ENCODE data around the gene TRAF2.

TRAF2 gene

DNA sequence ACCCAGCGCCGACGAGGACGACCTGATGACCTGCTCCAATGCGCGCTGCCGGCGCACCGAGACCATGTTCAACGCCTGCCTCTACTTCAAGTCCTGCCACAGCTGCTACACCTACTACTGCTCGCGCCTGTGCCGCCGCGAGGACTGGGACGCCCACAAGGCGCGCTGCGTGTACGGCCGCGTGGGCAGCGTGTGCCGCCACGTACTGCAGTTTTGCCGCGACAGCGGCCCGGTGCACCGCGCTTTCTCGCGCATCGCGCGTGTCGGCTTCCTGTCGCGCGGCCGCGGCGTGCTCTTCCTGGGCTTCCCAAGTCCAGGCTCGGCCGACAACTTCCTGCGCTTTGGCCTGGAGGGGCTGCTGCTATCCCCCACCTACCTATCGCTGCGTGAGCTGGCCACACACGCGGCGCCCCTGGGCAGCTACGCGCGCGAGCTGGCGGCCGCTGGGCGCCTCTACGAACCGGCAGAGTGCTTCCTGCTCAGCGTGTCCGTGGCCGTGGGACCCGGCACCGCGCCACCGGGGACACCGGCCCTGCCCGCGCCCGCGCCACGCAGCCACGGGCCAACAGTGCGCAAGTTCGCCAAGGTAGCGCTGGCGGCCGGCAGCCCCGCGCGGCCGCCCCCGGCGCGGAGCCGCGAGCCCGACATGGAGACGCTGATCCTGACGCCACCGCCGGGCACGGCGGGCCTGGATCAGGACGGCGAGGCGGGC is 39.8 kb upstream of the TRAF2 start:
- H3K4me3 ChIP-seq (replicated peaks; ENCODE audit: insufficient read depth, low read length): no peak overlapping the region

DNA sequence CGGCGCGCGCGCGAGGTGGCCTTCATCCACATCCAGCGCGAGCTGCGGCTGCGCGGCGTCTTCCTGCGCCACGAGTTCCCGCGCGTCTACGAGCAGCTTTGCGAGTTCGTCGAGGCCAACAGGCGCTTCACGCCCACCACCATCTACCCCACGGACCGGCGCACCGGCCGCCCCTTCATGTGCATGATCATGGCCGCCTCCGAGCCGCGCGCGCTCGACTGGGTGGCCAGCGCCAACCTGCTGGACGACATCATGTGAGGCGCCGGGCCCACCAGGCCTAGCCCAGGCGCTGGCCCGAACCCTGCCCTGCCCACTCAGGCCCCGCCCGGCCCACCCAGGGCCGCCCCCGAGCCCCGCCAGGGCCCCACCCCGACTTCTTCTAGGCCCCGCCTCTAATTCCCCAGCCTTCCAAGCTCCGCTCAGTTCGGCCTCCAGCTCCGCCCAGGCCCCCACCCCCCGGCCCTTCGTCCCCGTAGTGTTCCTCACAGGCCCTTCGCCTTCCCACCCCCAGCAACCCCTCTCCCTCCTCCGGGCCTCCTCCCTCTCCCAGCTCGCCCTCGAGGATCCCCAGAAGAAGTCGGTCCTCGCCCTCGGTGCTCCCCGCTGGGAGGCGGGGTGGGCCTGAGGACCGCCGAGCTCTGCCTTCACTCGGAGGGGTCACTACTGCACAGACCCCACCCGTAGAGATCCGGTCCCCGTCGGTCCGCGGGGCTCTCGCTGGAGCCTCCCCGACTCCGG is 39.1 kb upstream of the TRAF2 start:
- peak in 1 of 2 experiments; percentile 29 for DNase-seq (ENCODE audit: low read depth in 1 of 2, low spot score in 1 of 2)
- Histone ChIP-seq H3K27me3 (ENCODE audit: insufficient read depth, poor library complexity, severe bottlenecking) (peaks cover 8% of the 10 kb centered on the region), H3K27ac (replicated peaks) (no peak overlapping the region), H3K4me3 (replicated peaks; ENCODE audit: insufficient read depth, low read length) (peak overlapping the region; percentile 93)
- TF ChIP-seq, protein P1, sequence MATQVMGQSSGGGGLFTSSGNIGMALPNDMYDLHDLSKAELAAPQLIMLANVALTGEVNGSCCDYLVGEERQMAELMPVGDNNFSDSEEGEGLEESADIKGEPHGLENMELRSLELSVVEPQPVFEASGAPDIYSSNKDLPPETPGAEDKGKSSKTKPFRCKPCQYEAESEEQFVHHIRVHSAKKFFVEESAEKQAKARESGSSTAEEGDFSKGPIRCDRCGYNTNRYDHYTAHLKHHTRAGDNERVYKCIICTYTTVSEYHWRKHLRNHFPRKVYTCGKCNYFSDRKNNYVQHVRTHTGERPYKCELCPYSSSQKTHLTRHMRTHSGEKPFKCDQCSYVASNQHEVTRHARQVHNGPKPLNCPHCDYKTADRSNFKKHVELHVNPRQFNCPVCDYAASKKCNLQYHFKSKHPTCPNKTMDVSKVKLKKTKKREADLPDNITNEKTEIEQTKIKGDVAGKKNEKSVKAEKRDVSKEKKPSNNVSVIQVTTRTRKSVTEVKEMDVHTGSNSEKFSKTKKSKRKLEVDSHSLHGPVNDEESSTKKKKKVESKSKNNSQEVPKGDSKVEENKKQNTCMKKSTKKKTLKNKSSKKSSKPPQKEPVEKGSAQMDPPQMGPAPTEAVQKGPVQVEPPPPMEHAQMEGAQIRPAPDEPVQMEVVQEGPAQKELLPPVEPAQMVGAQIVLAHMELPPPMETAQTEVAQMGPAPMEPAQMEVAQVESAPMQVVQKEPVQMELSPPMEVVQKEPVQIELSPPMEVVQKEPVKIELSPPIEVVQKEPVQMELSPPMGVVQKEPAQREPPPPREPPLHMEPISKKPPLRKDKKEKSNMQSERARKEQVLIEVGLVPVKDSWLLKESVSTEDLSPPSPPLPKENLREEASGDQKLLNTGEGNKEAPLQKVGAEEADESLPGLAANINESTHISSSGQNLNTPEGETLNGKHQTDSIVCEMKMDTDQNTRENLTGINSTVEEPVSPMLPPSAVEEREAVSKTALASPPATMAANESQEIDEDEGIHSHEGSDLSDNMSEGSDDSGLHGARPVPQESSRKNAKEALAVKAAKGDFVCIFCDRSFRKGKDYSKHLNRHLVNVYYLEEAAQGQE (IDR thresholded peaks at IDR 0.05; ENCODE audit: insufficient replicate concordance, low read depth): no peak
- TF ChIP-seq SPI1 (IDR thresholded peaks at IDR 0.05; ENCODE audit: borderline replicate concordance, low read depth): no peak
- TF ChIP-seq POLR2AphosphoS5 (IDR thresholded peaks at IDR 0.05; ENCODE audit: low read depth): no peak
- TF ChIP-seq, protein P2, sequence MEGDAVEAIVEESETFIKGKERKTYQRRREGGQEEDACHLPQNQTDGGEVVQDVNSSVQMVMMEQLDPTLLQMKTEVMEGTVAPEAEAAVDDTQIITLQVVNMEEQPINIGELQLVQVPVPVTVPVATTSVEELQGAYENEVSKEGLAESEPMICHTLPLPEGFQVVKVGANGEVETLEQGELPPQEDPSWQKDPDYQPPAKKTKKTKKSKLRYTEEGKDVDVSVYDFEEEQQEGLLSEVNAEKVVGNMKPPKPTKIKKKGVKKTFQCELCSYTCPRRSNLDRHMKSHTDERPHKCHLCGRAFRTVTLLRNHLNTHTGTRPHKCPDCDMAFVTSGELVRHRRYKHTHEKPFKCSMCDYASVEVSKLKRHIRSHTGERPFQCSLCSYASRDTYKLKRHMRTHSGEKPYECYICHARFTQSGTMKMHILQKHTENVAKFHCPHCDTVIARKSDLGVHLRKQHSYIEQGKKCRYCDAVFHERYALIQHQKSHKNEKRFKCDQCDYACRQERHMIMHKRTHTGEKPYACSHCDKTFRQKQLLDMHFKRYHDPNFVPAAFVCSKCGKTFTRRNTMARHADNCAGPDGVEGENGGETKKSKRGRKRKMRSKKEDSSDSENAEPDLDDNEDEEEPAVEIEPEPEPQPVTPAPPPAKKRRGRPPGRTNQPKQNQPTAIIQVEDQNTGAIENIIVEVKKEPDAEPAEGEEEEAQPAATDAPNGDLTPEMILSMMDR (IDR thresholded peaks at IDR 0.05; ENCODE audit: insufficient read depth, low read length): no peak
- TF ChIP-seq GABPA (IDR thresholded peaks at IDR 0.05; ENCODE audit: low read depth): no peak

More for the DNA sequence above, 39.8 kb upstream of the TRAF2 start:
- H3K27me3 ChIP-seq (ENCODE audit: insufficient read depth, poor library complexity, severe bottlenecking): peaks cover 8% of the 10 kb centered on the region
- no peak for DNase-seq (ENCODE audit: low read depth in 1 of 2, low spot score in 1 of 2)
- no peak overlapping the region for H3K27ac ChIP-seq (replicated peaks)
- no peak for TF ChIP-seq GABPA (IDR thresholded peaks at IDR 0.05; ENCODE audit: low read depth)
- no peak for TF ChIP-seq POLR2AphosphoS5 (IDR thresholded peaks at IDR 0.05; ENCODE audit: low read depth)
- TF ChIP-seq, protein P1 (IDR thresholded peaks at IDR 0.05; ENCODE audit: insufficient replicate concordance, low read depth): no peak
- no peak for TF ChIP-seq SPI1 (IDR thresholded peaks at IDR 0.05; ENCODE audit: borderline replicate concordance, low read depth)
- TF ChIP-seq, protein P2 (IDR thresholded peaks at IDR 0.05; ENCODE audit: insufficient read depth, low read length): no peak

DNA sequence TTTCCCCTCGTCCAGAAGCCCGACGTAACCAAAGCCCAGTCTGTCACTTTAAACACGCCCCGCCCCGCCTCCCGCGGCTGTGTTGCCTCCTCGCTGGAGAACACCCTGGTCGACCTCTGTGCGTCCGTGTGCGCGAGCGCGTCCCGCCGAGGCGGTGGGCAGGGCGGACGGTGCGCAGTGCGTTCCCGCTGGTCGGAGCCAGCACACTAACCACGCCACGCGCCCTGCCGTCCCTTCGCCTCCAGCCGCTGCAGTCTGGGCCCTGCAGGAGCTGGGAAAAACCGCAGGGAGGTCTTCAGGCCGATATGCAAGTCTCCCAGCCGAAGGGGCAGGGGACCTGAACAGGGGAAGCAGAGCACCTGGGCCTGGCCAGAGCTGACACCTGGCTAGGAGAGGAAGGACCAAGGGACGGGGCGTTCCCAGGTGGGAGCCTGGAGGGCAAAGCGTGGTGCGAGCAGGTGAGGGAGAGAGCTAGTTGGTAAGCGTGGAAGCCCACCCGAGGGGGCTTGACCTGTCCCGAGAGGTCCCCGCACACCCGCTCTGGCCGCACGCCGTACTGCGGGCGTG is 38.4 kb upstream of the TRAF2 start:
- peaks cover 8% of the 10 kb centered on the region for H3K27me3 ChIP-seq (ENCODE audit: insufficient read depth, poor library complexity, severe bottlenecking)
- peak overlapping the region; percentile 93 for H3K4me3 ChIP-seq (replicated peaks; ENCODE audit: insufficient read depth, low read length)
- peak; percentile 82 to 88 for DNase-seq (ENCODE audit: low read depth in 1 of 2, low spot score in 1 of 2)
- peak overlapping the region; percentile 88 for H3K27ac ChIP-seq (replicated peaks)
- TF ChIP-seq POLR2AphosphoS5 (IDR thresholded peaks at IDR 0.05; ENCODE audit: low read depth): peak; percentile 83
- TF ChIP-seq, protein P2 (IDR thresholded peaks at IDR 0.05; ENCODE audit: insufficient read depth, low read length): no peak
